H1 (cell line): ENCODE data around the gene WFIKKN1. TPM values are rescaled to one million over a fixed set of nuclear protein-coding genes. Genes with fewer than 3 reads are reported as not detected.

Source experiments
- CBX8 ChIP-seq: fragments of 300-800, 300-1000 bp; sonication (generic); IDR thresholded peaks from 2 replicates; pipeline ENCODE4 v1.7.1; 2016; ENCODE audit warnings: low read depth, low read length, borderline replicate concordance
- polyA plus RNA-seq, 7 experiments: library from polyadenylated mRNA; depleted of rRNA in 3 of 7; stranded (reverse) in 5 of 7; unstranded in 2 of 7; fragments of >200 nt in 5 of 7; fragments of 200-250 nt in 2 of 7; gene quantifications; 1 replicate in 5 of 7; 2 replicates in 1 of 7; 4 replicates in 1 of 7; pipeline versions ENCODE4 v1.2.1 to v1.2.3, GENCODE V29; 2011 to 2013; ENCODE audit warnings: missing spikeins in 2 of 7, mixed read lengths in 2 of 7
- total RNA-seq: library from RNA; stranded (reverse); fragmentation: NEBNext Ultra II Directional; extraction: Animal tissue kit (Norgen Biotek cat#: 25700); gene quantifications from 2 replicates; pipeline ENCODE4 v1.2.1, GENCODE V29; 2021

WFIKKN1 gene
- total and polyA plus RNA-seq, 2 of the 8 experiments (the other 6 are each of a cell fraction or from before 2014, with no cell fraction given) = 11.4 to 15.8 TPM

DNA sequence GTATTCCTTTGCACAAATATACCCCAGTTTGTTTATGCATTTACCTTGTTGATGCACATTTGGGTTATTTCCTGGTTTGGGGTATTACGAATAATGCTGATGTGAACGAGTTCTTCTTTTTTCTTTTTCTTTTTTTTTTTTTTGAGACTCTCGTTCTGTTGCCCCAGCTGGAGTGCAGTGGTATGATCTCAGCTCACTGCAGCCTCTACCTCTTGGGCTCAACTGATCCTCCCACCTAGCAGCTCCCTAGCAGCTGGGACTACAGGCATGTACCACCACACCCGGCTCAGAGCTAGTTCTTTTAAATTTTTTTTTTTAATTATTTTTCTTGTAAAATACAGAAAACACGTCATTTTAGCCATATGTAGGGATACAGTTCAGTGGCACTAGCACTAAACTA is 26.9 kb upstream of the WFIKKN1 start (continued):
- TF ChIP-seq CBX8 = no peak
